ENCODE data around the gene SYT5. TPM values are rescaled to one million over a fixed set of nuclear protein-coding genes. Genes with fewer than 3 reads are reported as not detected.

The SYT5 gene
- total RNA-seq, 1 experiment from 2014 or later: 4.5 TPM

DNA sequence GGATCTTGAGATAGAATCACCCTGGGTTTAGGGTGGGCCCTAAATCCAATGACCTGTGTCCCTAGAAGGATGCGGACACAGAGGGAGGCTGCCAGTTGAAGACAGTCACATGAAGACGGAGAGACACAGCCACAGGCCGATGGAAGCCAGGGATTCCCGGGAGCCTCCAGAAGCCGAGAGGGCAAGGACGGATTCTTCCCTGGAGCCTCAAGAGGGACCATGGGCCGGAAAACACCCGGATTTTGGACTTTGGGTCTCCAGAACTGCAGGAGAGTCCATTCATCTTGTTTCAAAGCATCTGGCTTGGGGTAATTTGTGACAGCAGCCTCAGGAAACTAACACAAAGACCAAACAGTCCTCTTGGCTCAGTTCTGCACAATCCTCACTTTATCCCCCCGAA is 46.2 kb upstream of the SYT5 start:
- H4K8ac ChIP-seq (replicated peaks; ENCODE audit: insufficient read length, low read depth, low read length): no peak overlapping the region
- no peak overlapping the region for H3K27ac ChIP-seq (ENCODE audit: insufficient read length, low read depth, low read length)
- no peak overlapping the region for H3T11ph ChIP-seq (ENCODE audit: low read length)
- H2BK12ac ChIP-seq (ENCODE audit: insufficient read length, low read depth, low read length): no peak overlapping the region
- Mint-ChIP-seq H3K36me3 (ENCODE audit: insufficient read depth in 1 of 3, low read depth in 3 of 3) (peaks cover 9 to 19% (median 17%) of the 10 kb centered on the region in 3 experiments; a peak in 6 of 7 replicates), H3K4me1 (peaks cover 0 to 6% of the 10 kb centered on the region in 2 experiments; a peak in 2 of 4 replicates), H3K27ac (peak overlapping the region in 1 of 3 experiments; percentile 12; a peak in 1 of 7 replicates), H3K4me3 (no peak overlapping the region), H3K27me3 (ENCODE audit: low read depth) (no peaks in the 10 kb centered on the region; the same call in 1 of the 2 replicates), H3K9me3 (peaks cover 0 to 2% of the 10 kb centered on the region in 2 experiments; a peak in 2 of 5 replicates)
- no peaks in the 10 kb centered on the region for H3K4me1 ChIP-seq (ENCODE audit: insufficient read depth, low read length)
- H2BK5ac ChIP-seq (ENCODE audit: insufficient read length, low read length): no peak overlapping the region
- H2AK5ac ChIP-seq (ENCODE audit: insufficient read length, low read length): no peak overlapping the region
- H3K9me3 ChIP-seq (ENCODE audit: control insufficient read depth, low read depth, low read length): no peaks in the 10 kb centered on the region
- DNase-seq: no peak
- H3K23me2 ChIP-seq (ENCODE audit: insufficient read length, low read depth, low read length, poor library complexity, severe bottlenecking): no peaks in the 10 kb centered on the region
- H3K9ac ChIP-seq (ENCODE audit: extremely low read depth, insufficient read length, low read length): no peak overlapping the region
- no peaks in the 10 kb centered on the region for H4K20me1 ChIP-seq (ENCODE audit: control insufficient read depth, insufficient read depth, insufficient read length)
- H3K14ac ChIP-seq (ENCODE audit: insufficient read depth, low read length): no peak overlapping the region
- no peak overlapping the region for H3K4ac ChIP-seq (ENCODE audit: low read depth, low read length)
- H3K4me2 ChIP-seq (ENCODE audit: insufficient read depth, insufficient read length, low read length): no peak overlapping the region
- H3K27me3 ChIP-seq (ENCODE audit: insufficient read depth, low read length): no peaks in the 10 kb centered on the region
- no peak overlapping the region for H2BK15ac ChIP-seq (ENCODE audit: low read depth, low read length)
- no peak overlapping the region for H2BK20ac ChIP-seq (ENCODE audit: low read depth, low read length, poor library complexity, severe bottlenecking)
- H3K79me1 ChIP-seq (ENCODE audit: insufficient read depth, low read depth, low read length, poor library complexity, severe bottlenecking): no peaks in the 10 kb centered on the region
- WGBS (ENCODE audit: extremely low coverage, insufficient read length, low lambda C conversion rate): no CpG with 5 or more reads among the region's 9 CpGs
- H3K56ac ChIP-seq (ENCODE audit: insufficient read length, low read depth, low read length): no peak overlapping the region
- H3K18ac ChIP-seq (ENCODE audit: insufficient read length, low read depth, low read length): no peak overlapping the region
- no peak overlapping the region for H2BK120ac ChIP-seq (ENCODE audit: low read depth, low read length, poor library complexity, severe bottlenecking)
- TF ChIP-seq, protein P1, sequence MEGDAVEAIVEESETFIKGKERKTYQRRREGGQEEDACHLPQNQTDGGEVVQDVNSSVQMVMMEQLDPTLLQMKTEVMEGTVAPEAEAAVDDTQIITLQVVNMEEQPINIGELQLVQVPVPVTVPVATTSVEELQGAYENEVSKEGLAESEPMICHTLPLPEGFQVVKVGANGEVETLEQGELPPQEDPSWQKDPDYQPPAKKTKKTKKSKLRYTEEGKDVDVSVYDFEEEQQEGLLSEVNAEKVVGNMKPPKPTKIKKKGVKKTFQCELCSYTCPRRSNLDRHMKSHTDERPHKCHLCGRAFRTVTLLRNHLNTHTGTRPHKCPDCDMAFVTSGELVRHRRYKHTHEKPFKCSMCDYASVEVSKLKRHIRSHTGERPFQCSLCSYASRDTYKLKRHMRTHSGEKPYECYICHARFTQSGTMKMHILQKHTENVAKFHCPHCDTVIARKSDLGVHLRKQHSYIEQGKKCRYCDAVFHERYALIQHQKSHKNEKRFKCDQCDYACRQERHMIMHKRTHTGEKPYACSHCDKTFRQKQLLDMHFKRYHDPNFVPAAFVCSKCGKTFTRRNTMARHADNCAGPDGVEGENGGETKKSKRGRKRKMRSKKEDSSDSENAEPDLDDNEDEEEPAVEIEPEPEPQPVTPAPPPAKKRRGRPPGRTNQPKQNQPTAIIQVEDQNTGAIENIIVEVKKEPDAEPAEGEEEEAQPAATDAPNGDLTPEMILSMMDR (conservative IDR thresholded peaks at IDR 0.05): no peak
- no peak overlapping the region for H3K23ac ChIP-seq (ENCODE audit: insufficient read length, low read depth, low read length)
- H4K5ac ChIP-seq (ENCODE audit: insufficient read length, low read depth, low read length): no peak overlapping the region
- no peak overlapping the region for H2AFZ ChIP-seq (ENCODE audit: low read length)
- no peaks in the 10 kb centered on the region for H3K79me2 ChIP-seq (ENCODE audit: insufficient read depth, low read length)
- H4K91ac ChIP-seq (ENCODE audit: insufficient read length, low read depth, low read length): no peak overlapping the region

Data from H9 (cell line).